RWPE2 (cell line): ENCODE measurements around the gene ANK2.

Source experiments
- ATAC-seq: fragments of 200-7000 bp; cut with Tn5 transposase; 3 replicates; pipeline ENCODE4 v1.9.1; 2021; ENCODE audit warnings: low read depth
- DNase-seq: peaks from one replicate; pipeline ENCODE4 v3.0.0-alpha.2; 2020; ENCODE audit warnings: low spot score
- H3K27ac ChIP-seq: fragments of 450-650 bp; 2 replicates; pipeline ENCODE4 v1.5.1; 2017; ENCODE audit warnings: mild to moderate bottlenecking; ENCODE audit not compliant: poor library complexity, severe bottlenecking
- H3K27me3 ChIP-seq: fragments of 250-450 bp; sonication (Bioruptor Pico); 2 replicates; pipeline ENCODE4 v1.5.1; 2021; ENCODE audit warnings: mild to moderate bottlenecking, moderate library complexity; ENCODE audit not compliant: insufficient read depth, poor library complexity, severe bottlenecking
- H3K36me3 ChIP-seq: fragments of 250-450 bp; sonication (Bioruptor Pico); 2 replicates; pipeline ENCODE4 v1.5.1; 2020; ENCODE audit warnings: low read depth, mild to moderate bottlenecking, moderate library complexity
- H3K4me1 ChIP-seq: fragments of 250-450 bp; sonication (Bioruptor Pico); 2 replicates; pipeline ENCODE4 v1.5.1; 2021; ENCODE audit warnings: mild to moderate bottlenecking, moderate library complexity; ENCODE audit not compliant: insufficient read depth, poor library complexity, severe bottlenecking
- H3K4me3 ChIP-seq: fragments of 250-450 bp; sonication (Bioruptor Pico); 2 replicates; pipeline ENCODE4 v1.5.1; 2021; ENCODE audit warnings: mild to moderate bottlenecking, moderate library complexity; ENCODE audit not compliant: severe bottlenecking
- H3K9me3 ChIP-seq: fragments of 250-450 bp; sonication (Bioruptor Pico); 2 replicates; pipeline ENCODE4 v1.5.1; 2021; ENCODE audit warnings: mild to moderate bottlenecking, moderate library complexity; ENCODE audit not compliant: severe bottlenecking
- TF ChIP-seq, protein P1 (sequence below): fragments of 450-650 bp; IDR thresholded peaks from one replicate; pipeline ENCODE4 v1.5.1; 2017; ENCODE audit warnings: mild to moderate bottlenecking, moderate library complexity; ENCODE audit not compliant: poor library complexity, severe bottlenecking

The ANK2 gene

GRCh38 chr4:113332701-113333100 lies 283.2 kb downstream of the ANK2 start:
- DNase-seq (no peak), ATAC-seq (no peak)
- TF ChIP-seq, protein P1, sequence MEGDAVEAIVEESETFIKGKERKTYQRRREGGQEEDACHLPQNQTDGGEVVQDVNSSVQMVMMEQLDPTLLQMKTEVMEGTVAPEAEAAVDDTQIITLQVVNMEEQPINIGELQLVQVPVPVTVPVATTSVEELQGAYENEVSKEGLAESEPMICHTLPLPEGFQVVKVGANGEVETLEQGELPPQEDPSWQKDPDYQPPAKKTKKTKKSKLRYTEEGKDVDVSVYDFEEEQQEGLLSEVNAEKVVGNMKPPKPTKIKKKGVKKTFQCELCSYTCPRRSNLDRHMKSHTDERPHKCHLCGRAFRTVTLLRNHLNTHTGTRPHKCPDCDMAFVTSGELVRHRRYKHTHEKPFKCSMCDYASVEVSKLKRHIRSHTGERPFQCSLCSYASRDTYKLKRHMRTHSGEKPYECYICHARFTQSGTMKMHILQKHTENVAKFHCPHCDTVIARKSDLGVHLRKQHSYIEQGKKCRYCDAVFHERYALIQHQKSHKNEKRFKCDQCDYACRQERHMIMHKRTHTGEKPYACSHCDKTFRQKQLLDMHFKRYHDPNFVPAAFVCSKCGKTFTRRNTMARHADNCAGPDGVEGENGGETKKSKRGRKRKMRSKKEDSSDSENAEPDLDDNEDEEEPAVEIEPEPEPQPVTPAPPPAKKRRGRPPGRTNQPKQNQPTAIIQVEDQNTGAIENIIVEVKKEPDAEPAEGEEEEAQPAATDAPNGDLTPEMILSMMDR, result no peak
- no peak overlapping the region for H3K27ac ChIP-seq
- H3K9me3 ChIP-seq, result no peaks in the 10 kb centered on the region
- H3K36me3 ChIP-seq, result no peaks in the 10 kb centered on the region
- H3K27me3 ChIP-seq, result no peaks in the 10 kb centered on the region
- H3K4me3 ChIP-seq, result no peak overlapping the region
- no peaks in the 10 kb centered on the region for H3K4me1 ChIP-seq

DNA sequence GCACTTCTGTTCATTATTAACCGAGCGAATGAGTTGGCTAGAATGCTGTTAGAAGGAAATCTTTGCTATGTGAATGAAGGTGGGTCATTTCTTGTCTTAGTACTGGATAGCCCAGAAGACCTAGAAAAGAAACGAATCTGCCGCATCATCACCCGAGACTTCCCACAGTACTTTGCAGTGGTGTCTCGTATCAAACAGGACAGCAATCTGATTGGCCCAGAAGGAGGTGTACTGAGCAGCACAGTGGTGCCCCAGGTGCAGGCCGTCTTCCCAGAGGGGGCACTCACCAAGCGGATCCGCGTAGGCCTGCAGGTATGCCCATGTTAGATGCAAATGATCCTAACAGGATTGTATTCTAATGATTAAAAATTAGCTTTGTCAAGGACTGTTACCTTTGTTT lies 286.3 kb downstream of the ANK2 start:
- no peaks in the 10 kb centered on the region for H3K4me1 ChIP-seq

DNA sequence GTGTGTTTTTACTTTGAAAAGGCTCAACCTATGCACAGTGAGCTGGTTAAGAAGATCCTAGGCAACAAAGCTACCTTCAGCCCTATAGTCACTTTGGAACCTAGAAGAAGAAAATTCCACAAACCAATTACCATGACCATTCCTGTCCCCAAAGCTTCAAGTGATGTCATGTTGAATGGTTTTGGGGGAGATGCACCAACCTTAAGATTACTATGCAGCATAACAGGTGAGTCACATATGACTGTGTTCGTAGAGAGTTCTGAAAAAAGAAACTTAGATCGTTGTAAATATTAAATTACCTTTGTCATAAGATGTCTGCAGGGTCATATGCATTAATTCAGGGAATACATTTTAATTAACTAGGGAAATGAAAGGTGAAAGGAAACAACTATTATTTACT lies 287.1 kb downstream of the ANK2 start:
- no peak for DNase-seq

More for the DNA sequence above, 286.3 kb downstream of the ANK2 start:
- no peaks in the 10 kb centered on the region for H3K9me3 ChIP-seq
- ATAC-seq, result no peak
- H3K27me3 ChIP-seq, result no peaks in the 10 kb centered on the region
- H3K36me3 ChIP-seq, result no peaks in the 10 kb centered on the region
- no peak overlapping the region for H3K4me3 ChIP-seq
- DNase-seq, result no peak
- H3K27ac ChIP-seq, result no peak overlapping the region
- TF ChIP-seq, protein P1, result no peak

GRCh38 chr4:113339430-113339813 lies 290.0 kb downstream of the ANK2 start:
- no peaks in the 10 kb centered on the region for H3K36me3 ChIP-seq
- H3K4me3 ChIP-seq, result no peak overlapping the region
- TF ChIP-seq, protein P1, result no peak
- DNase-seq (no peak), ATAC-seq (no peak)
- H3K9me3 ChIP-seq, result no peaks in the 10 kb centered on the region
- H3K27ac ChIP-seq, result no peak overlapping the region
- no peaks in the 10 kb centered on the region for H3K27me3 ChIP-seq
- H3K4me1 ChIP-seq, result no peaks in the 10 kb centered on the region

More for the DNA sequence above, 287.1 kb downstream of the ANK2 start:
- Histone ChIP-seq H3K36me3 (no peaks in the 10 kb centered on the region), H3K4me3 (no peak overlapping the region), H3K9me3 (no peaks in the 10 kb centered on the region), H3K27ac (no peak overlapping the region), H3K4me1 (no peaks in the 10 kb centered on the region), H3K27me3 (no peaks in the 10 kb centered on the region)
- TF ChIP-seq, protein P1, result no peak
- ATAC-seq, result no peak; the same call in 2 of the 3 replicates

DNA sequence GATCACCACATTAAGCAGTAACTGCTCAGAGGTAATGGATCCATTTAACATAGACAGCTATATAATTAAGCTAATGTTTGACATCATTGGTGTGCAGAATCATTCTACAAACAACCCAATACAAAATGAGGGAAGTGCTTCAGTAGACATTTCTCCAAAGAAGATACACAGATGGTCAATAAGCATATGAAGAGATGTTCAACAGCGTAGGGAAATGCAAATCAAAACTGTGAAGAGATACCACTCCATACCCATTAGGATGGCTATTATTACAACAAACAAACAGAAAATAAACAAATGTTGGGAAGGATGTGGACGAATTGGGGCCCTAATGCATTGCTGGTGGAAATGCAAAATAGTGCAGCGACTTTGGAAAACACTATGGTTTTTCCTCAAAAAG lies 294.6 kb downstream of the ANK2 start:
- Histone ChIP-seq H3K36me3 (no peaks in the 10 kb centered on the region), H3K4me3 (no peak overlapping the region), H3K27ac (no peak overlapping the region), H3K4me1 (no peaks in the 10 kb centered on the region), H3K9me3 (no peaks in the 10 kb centered on the region), H3K27me3 (no peaks in the 10 kb centered on the region)
- DNase-seq, result no peak
- TF ChIP-seq, protein P1, result no peak
- ATAC-seq, result no peak
